Renal pelvis (tissue), 4 donors: Measurements from ENCODE around the gene BUB3. TPM values are rescaled to one million over a fixed set of nuclear protein-coding genes. Genes with fewer than 3 reads are reported as not detected.

Experiments used
- DNase-seq: peaks from one replicate; pipeline ENCODE4 v3.0.0-alpha.2; 2013
- polyA plus RNA-seq, 3 donors: library from polyadenylated mRNA; unstranded; fragments of 120-200 nt; gene quantifications; one replicate each; pipeline ENCODE4 v1.2.1, GENCODE V29; 2013; ENCODE audit not compliant: insufficient read length in 3 of 3

Gene BUB3
- polyA plus RNA-seq, 3 donors = 114 to 124 (median 122) TPM

DNA sequence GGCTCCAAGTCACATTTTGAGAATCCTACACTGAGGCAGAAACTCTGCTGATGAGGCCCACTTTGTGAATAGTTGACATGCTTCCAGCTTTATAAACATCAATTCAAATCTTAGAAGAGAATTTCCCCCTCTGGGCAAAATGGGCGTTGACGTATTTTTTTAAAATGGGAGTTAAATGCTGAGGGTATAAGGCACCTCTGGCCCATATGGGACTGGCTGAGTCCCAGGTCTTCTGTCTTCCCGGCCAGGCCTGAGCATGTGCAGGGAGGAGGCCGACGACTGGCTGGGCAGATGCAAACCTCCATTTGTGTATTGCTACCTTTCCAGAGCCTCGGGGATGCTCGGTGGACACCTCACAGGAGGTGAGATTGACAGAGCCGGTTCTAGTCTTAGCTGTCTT lies 37.7 kb downstream of the BUB3 start:
- no peak for DNase-seq

DNA sequence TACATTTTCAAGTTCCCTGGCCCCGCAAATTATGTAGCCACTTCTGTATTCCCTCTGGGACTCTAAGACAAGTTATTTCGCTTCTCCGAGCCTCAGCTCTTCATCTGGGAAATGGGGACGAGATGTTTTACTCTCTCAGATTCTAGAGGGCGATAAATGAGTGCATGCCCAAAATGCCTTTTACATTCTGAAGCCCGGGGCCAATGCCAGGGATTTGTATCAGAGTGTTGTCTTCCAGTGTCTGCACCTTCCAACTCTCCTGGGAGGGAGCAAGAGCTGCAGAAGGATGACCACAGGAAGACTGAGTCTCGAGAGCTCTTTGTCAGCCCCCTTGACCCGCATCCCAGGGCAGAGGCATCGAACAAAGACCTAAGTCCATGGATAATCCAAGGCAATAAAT lies 39.9 kb downstream of the BUB3 start:
- no peak for DNase-seq

DNA sequence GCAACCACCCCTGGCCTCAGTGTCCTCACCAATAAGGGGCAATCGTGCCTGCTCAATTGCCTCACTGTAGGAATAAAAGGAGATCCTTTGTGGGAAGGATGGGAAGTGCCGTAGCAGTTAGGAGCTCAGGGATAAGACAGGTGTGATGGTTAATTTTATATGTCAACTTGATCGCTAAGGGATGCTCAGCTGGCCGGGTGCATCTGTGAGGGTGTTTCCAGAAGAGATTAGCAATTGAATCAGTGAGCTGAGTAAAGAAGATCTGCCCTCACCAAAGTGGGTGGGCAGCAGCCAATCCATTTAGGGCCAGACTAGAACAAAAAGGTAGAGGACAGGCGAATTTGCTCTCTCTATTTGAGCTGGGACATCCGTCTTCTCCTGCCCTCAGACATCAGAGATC lies 46.3 kb downstream of the BUB3 start:
- no peak for DNase-seq

DNA sequence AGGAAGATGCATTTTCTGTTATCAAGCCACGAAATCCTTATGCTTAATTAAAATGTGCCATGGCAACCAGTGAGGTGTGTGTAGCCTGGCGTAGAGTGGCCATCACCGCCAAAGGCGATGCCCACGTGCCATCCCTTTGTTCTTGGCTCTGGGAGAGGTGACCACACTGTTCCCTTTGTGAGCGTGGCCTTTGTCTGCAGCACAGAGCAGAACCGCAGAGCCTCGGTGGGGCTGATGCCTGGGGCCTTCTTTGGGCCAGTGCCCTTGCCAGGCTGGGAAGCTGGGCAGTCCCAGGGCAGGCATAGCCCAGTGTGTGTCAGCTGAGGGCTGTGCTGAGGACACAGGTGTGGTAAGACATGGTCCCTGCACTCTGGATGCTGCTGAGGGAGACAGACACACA lies 48.3 kb downstream of the BUB3 start:
- no peak for DNase-seq

DNA sequence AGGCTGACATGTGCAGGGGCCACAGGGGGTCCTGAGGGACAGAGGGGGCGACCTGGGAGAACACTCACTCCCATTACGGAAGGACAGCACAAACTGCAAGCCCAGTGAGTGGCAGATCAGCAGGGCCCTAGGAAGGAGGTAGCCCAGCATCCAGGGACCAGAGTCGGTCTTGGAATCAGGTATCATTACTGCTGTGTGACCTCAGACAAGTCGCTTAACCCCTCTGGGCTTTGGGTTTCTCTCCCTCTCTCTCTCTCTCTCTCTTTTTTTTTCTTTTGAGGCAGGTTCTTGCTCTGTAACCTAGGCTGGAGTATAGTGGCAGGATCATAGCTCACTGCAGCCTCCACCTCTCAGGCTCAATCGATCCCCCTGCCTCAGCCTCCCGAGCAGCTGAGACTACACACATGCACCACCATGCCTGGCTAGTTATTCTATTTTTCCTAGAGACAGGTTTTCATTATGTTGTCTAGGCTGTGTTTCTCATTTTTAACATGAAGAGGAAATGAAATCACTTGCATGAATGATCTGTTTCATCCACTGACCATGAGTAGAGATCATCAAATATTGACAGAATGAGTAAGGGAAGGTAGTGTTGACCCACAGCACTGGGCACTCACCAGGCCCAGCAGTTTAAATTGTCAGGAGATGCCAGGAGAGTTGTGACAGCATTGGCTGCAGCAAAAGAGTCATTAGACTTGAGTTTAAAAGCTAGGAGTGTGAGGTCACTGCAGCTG lies 49.4 kb downstream of the BUB3 start:
- DNase-seq = no peak

DNA sequence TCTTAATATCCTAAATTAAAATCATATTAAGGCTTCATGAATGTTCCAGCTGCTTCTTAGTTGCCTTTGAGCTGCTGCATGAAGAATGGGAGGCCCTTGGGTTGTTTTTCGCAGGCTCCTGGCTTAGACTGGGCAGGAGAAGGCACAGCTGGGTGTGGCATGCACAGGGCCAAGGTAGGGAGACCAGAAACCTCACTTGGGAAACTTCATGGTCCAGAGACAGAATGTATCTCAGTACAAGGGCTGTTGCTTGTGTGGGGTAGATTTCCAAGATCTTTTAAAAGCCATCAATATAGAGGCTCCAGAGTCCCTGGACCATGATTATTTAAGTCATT lies 49.9 kb downstream of the BUB3 start:
- DNase-seq = no peak

DNA sequence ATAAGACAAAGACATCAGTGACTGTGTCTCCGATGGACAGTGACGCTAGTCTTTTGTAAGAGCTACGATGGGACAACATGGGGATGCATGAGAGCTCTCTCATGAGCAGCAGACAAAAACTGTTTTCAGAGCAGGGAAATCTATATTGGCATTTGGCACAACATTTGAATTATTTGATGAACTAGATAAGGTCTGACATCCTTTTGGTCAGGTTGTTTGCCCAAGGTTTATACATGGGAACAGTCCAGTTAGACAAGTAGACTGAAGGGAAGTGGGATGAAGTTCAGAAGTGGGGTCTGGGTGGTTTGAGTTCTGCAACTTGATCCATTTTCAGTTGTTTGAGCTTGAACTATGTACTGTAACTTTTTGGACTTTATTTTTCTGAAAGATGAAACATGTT lies 50.8 kb downstream of the BUB3 start:
- no peak for DNase-seq

DNA sequence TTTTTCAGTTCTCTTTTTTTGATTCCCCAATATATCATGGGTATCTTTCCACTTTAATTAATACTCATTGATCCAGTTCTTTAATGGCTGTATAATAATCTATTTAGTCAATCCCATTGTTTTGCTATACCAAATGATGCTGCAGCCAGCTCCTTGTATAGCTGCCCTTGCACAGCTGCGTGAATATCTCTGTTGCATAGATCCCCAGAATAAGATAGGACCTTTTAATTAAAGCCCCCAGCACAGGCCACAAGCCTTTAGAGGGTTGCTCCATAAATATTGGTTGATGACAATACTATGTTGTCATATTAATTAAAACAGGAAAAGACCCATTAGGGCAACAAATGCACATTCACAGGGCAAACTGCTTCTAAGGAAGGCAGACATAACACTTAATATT lies 57.9 kb downstream of the BUB3 start:
- no peak for DNase-seq

DNA sequence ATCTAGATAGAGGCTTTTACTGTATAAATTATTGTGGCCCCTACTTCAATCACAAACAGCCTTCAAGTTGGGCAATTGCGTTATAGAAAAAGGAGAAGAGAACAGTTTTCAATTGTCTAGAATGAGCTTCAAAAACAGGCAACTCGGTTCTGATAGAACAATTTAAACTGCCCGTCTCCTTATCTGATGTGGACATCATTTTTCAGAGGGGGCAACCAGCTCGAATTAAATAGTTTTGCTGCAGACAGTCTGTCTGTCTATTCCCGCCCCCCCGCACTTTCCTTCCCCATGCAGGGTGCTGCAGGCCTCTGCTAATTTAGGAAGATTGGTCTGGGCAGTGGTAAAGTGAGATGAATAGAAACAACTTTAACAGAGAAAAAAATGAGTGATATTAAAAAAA lies 58.4 kb downstream of the BUB3 start:
- no peak for DNase-seq

DNA sequence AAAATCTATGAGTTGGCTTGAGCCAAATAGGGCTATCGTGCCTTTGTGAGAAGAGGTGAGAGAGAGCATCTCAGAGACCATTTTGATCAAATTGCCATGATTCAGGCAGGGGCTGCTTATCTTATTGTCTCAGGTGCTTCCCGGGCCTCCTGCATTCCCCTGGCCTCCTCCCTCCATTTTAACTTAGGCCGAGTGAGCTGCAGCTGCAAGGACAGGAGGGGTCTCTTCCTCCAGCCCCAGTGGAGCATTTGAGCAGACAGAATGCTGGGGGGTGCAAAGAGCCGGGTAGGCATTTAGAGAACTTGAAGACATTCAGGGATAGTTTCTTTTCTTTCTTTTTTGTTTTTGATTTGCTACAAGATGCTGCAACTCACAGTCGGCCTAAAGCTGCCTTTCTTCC lies 59.0 kb downstream of the BUB3 start:
- DNase-seq = no peak

Other genes with a start within 250 kb of the BUB3 start
- not detected for gene FAM24A, start 243.8 kb upstream of the BUB3 start, polyA plus RNA-seq
- 10 to 100 TPM; 16.1 to 21.1 (median 20.9) TPM for gene C10orf88, start 200.2 kb upstream of the BUB3 start, polyA plus RNA-seq
- gene PSTK, start 174.0 kb upstream of the BUB3 start, polyA plus RNA-seq = 10 to 100 TPM in 1 of 3 donors, 1 to 10 TPM in 2; 7.6 to 12.3 (median 9.9) TPM
- gene IKZF5, start 145.6 kb upstream of the BUB3 start, polyA plus RNA-seq = 10 to 100 TPM; 16.4 to 24.9 (median 21.1) TPM
- gene ACADSB, start 145.4 kb upstream of the BUB3 start, polyA plus RNA-seq = 10 to 100 TPM; 16.0 to 30.5 (median 28.1) TPM
- gene HMX3, start 18.4 kb upstream of the BUB3 start, polyA plus RNA-seq = under 1 TPM in 2 of 3 donors, not detected in 1; 0.07 to 0.14 TPM
- 1 to 10 TPM; 1.5 to 1.6 (median 1.6) TPM for gene HMX2, start 6.3 kb upstream of the BUB3 start, polyA plus RNA-seq